Measurements from ENCODE around the gene AMIGO1. TPM values are rescaled to one million over a fixed set of nuclear protein-coding genes. Genes with fewer than 3 reads are reported as not detected.

AMIGO1 gene
- polyA plus RNA-seq, 6 donors from 2014 or later: 0.37 to 1.8 (median 1.0) TPM; not detected in 1

GRCh38 chr1:109527846-109528695 lies 18.5 kb upstream of the AMIGO1 start:
- DNase-seq (no peak), ATAC-seq (ENCODE audit: low read depth in 2 of 2) (no peak)
- Mint-ChIP-seq H3K27me3 (peaks cover 4 to 31% (median 9%) of the 10 kb centered on the region in 3 donors), H3K9me3 (no peaks in the 10 kb centered on the region), H3K36me3 (no peaks in the 10 kb centered on the region), H3K4me3 (no peak overlapping the region), H3K4me1 (peaks cover 0 to 17% (median 10%) of the 10 kb centered on the region in 3 donors), H3K27ac (peak overlapping the region in 2 of 6 donors; percentile 7 to 19)

GRCh38 chr1:109527098-109527811 lies 17.7 kb upstream of the AMIGO1 start:
- ATAC-seq (ENCODE audit: low read depth in 2 of 2): peak; percentile 35 to 59
- Mint-ChIP-seq H3K4me1 (peaks cover 0 to 9% (median 4%) of the 10 kb centered on the region in 3 donors), H3K36me3 (no peaks in the 10 kb centered on the region), H3K4me3 (no peak overlapping the region), H3K9me3 (no peaks in the 10 kb centered on the region), H3K27ac (no peak overlapping the region), H3K27me3 (peaks cover 4 to 33% (median 18%) of the 10 kb centered on the region in 3 donors)
- DNase-seq: no peak

GRCh38 chr1:109523706-109524105 lies 14.2 kb upstream of the AMIGO1 start:
- DNase-seq: no peak
- Mint-ChIP-seq H3K4me3 (no peak overlapping the region), H3K9me3 (no peaks in the 10 kb centered on the region), H3K36me3 (no peaks in the 10 kb centered on the region), H3K27ac (no peak overlapping the region), H3K27me3 (peaks cover 8 to 39% (median 35%) of the 10 kb centered on the region in 3 donors), H3K4me1 (no peaks in the 10 kb centered on the region)
- ATAC-seq (ENCODE audit: low read depth in 2 of 2): no peak

- DNase-seq (no peak), ATAC-seq (ENCODE audit: low read depth in 2 of 2) (no peak)
- H3K36me3 Mint-ChIP-seq: no peaks in the 10 kb centered on the region
- no peaks in the 10 kb centered on the region for H3K4me1 Mint-ChIP-seq
- no peak overlapping the region for H3K4me3 Mint-ChIP-seq
- no peak overlapping the region for H3K27ac Mint-ChIP-seq
- no peaks in the 10 kb centered on the region for H3K9me3 Mint-ChIP-seq
- H3K27me3 Mint-ChIP-seq: peaks cover 8 to 35% (median 28%) of the 10 kb centered on the region in 3 donors
These were observed 12.5 kb upstream of the AMIGO1 start for GRCh38 chr1:109522026-109522425.

GRCh38 chr1:109521002-109521951 lies 11.8 kb upstream of the AMIGO1 start:
- DNase-seq (no peak), ATAC-seq (ENCODE audit: low read depth in 2 of 2) (no peak)
- H3K4me3 Mint-ChIP-seq: no peak overlapping the region
- H3K36me3 Mint-ChIP-seq: no peaks in the 10 kb centered on the region
- H3K9me3 Mint-ChIP-seq: no peaks in the 10 kb centered on the region
- H3K4me1 Mint-ChIP-seq: no peaks in the 10 kb centered on the region
- H3K27ac Mint-ChIP-seq: peak overlapping the region in 1 of 6 donors; percentile 75
- H3K27me3 Mint-ChIP-seq: peaks cover 8 to 34% (median 28%) of the 10 kb centered on the region in 3 donors

GRCh38 chr1:109517337-109517736 lies 7.8 kb upstream of the AMIGO1 start:
- Mint-ChIP-seq H3K4me3 (no peak overlapping the region), H3K27me3 (peaks cover 9 to 22% (median 19%) of the 10 kb centered on the region in 3 donors), H3K4me1 (no peaks in the 10 kb centered on the region), H3K36me3 (no peaks in the 10 kb centered on the region), H3K27ac (no peak overlapping the region), H3K9me3 (no peaks in the 10 kb centered on the region)
- ATAC-seq (ENCODE audit: low read depth in 2 of 2) (no peak), DNase-seq (no peak)

- DNase-seq (no peak), ATAC-seq (ENCODE audit: low read depth in 2 of 2) (no peak)
- Mint-ChIP-seq H3K4me3 (no peak overlapping the region), H3K9me3 (no peaks in the 10 kb centered on the region), H3K27me3 (peaks cover 9 to 22% (median 19%) of the 10 kb centered on the region in 3 donors), H3K27ac (no peak overlapping the region), H3K36me3 (no peaks in the 10 kb centered on the region), H3K4me1 (no peaks in the 10 kb centered on the region)
These were observed 7.3 kb upstream of the AMIGO1 start for GRCh38 chr1:109516872-109517271.

GRCh38 chr1:109514846-109515245 lies 5.3 kb upstream of the AMIGO1 start:
- no peak overlapping the region for H3K4me3 Mint-ChIP-seq
- ATAC-seq (ENCODE audit: low read depth in 2 of 2) (no peak), DNase-seq (no peak)
- H3K36me3 Mint-ChIP-seq: no peaks in the 10 kb centered on the region
- H3K4me1 Mint-ChIP-seq: peaks cover 6 to 7% (median 6%) of the 10 kb centered on the region in 3 donors
- H3K27ac Mint-ChIP-seq: peak overlapping the region in 1 of 6 donors; percentile 70
- H3K9me3 Mint-ChIP-seq: no peaks in the 10 kb centered on the region
- H3K27me3 Mint-ChIP-seq: peaks cover 9 to 34% (median 20%) of the 10 kb centered on the region in 3 donors

- ATAC-seq (ENCODE audit: low read depth in 2 of 2): no peak
- no peak overlapping the region for H3K4me3 Mint-ChIP-seq
- H3K27me3 Mint-ChIP-seq: peaks cover 9 to 44% (median 25%) of the 10 kb centered on the region in 3 donors
- H3K9me3 Mint-ChIP-seq: no peaks in the 10 kb centered on the region
- no peak for DNase-seq
- no peaks in the 10 kb centered on the region for H3K36me3 Mint-ChIP-seq
- H3K27ac Mint-ChIP-seq: no peak overlapping the region
- H3K4me1 Mint-ChIP-seq: peaks cover 17 to 18% (median 17%) of the 10 kb centered on the region in 3 donors
These were observed 3.7 kb upstream of the AMIGO1 start for GRCh38 chr1:109513110-109513710.

GRCh38 chr1:109508873-109509175 lies 703 bp downstream of the AMIGO1 start:
- DNase-seq (no peak), ATAC-seq (ENCODE audit: low read depth in 2 of 2) (no peak)
- no peaks in the 10 kb centered on the region for H3K9me3 Mint-ChIP-seq
- no peaks in the 10 kb centered on the region for H3K36me3 Mint-ChIP-seq
- H3K4me3 Mint-ChIP-seq: peak overlapping the region; percentile 70 to 91 (median 86)
- peaks cover 9 to 39% (median 28%) of the 10 kb centered on the region in 3 donors for H3K27me3 Mint-ChIP-seq
- H3K4me1 Mint-ChIP-seq: peaks cover 17 to 25% (median 20%) of the 10 kb centered on the region in 3 donors
- H3K27ac Mint-ChIP-seq: peak overlapping the region; percentile 47 to 94 (median 80)

GRCh38 chr1:109508001-109508872 lies 1.3 kb downstream of the AMIGO1 start:
- H3K36me3 Mint-ChIP-seq: no peaks in the 10 kb centered on the region
- no peaks in the 10 kb centered on the region for H3K9me3 Mint-ChIP-seq
- peaks cover 7 to 39% (median 28%) of the 10 kb centered on the region in 3 donors for H3K27me3 Mint-ChIP-seq
- DNase-seq (no peak), ATAC-seq (ENCODE audit: low read depth in 2 of 2) (no peak)
- H3K4me1 Mint-ChIP-seq: peaks cover 19 to 25% (median 20%) of the 10 kb centered on the region in 3 donors
- H3K4me3 Mint-ChIP-seq: peak overlapping the region; percentile 70 to 91 (median 86)
- peak overlapping the region in 4 of 6 donors; percentile 50 to 94 (median 68) for H3K27ac Mint-ChIP-seq

GRCh38 chr1:109504974-109505373 lies 4.6 kb downstream of the AMIGO1 start:
- H3K27ac Mint-ChIP-seq: peak overlapping the region in 2 of 6 donors; percentile 7 to 50
- H3K27me3 Mint-ChIP-seq: peaks cover 0 to 12% (median 8%) of the 10 kb centered on the region in 3 donors
- H3K4me1 Mint-ChIP-seq: peaks cover 26 to 44% (median 39%) of the 10 kb centered on the region in 3 donors

More at GRCh38 chr1:109504974-109505373, 4.6 kb downstream of the AMIGO1 start:
- no peak overlapping the region for H3K4me3 Mint-ChIP-seq
- H3K9me3 Mint-ChIP-seq: no peaks in the 10 kb centered on the region
- ATAC-seq (ENCODE audit: low read depth in 2 of 2) (no peak), DNase-seq (no peak)
- no peaks in the 10 kb centered on the region for H3K36me3 Mint-ChIP-seq
